ENCODE results near the gene HLA-DPA1. TPM values are rescaled to one million over a fixed set of nuclear protein-coding genes. Genes with fewer than 3 reads are reported as not detected.

The HLA-DPA1 gene
- total and polyA plus RNA-seq, 4 donors: 96.2 to 321 (median 145) TPM

DNA sequence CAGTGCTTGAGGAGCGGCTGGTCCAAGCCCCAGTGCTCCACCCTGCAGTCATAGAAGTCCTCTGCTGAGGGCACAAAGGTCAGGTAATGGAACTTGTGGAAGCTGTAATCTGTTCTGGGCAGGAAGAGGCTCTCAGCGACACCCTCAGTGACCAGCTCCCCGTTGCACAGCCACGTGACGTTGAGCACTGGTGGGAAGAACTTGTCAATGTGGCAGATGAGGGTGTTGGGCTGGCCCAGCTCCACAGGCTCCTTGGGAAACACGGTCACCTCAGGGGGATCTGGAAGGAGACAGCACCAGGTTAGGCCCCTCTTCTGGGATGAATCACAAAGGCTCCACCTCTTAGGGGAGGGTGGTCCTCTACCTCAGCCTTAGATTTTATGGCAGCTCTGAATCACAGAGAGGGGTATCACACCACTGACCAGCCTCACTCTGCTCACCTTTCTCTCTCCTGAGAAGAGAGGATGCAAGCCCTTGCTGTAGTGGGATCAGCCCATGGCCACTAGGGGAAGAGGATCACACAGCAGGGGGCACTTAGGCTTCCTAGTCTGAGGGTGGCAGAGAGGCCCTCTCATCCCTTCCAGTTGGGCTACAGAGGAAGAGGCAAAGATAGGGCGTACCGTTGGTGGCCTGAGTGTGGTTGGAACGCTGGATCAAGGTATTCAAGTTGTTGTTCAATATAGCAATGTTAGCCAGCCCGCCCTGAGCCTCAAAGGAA lies 4.3 kb downstream of the HLA-DPA1 start:
- Histone ChIP-seq H3K4me3 (no peak overlapping the region), H3K27me3 (ENCODE audit: control insufficient read depth in 3 of 3, insufficient read depth in 3 of 3, low read length in 2 of 3) (peaks cover 0 to 24% (median 0%) of the 10 kb centered on the region in 3 donors), H3K27ac (ENCODE audit: low read depth in 1 of 2, low read length in 1 of 2) (no peak overlapping the region), H3K9me3 (ENCODE audit: control insufficient read depth in 4 of 4, insufficient read depth in 3 of 4, low read length in 3 of 4) (no peaks in the 10 kb centered on the region), H3K36me3 (ENCODE audit: control insufficient read depth in 4 of 4, insufficient read depth in 4 of 4, low read length in 4 of 4) (peaks cover 0 to 10% (median 0%) of the 10 kb centered on the region in 4 donors), H3K9ac (ENCODE audit: insufficient read depth in 1 of 2, low read length in 2 of 2) (no peak overlapping the region), H3K4me1 (ENCODE audit: control insufficient read depth in 5 of 5, insufficient read depth in 5 of 5, low read length in 5 of 5) (peaks cover 0 to 2% (median 0%) of the 10 kb centered on the region in 5 donors)
- TF ChIP-seq, protein P1, sequence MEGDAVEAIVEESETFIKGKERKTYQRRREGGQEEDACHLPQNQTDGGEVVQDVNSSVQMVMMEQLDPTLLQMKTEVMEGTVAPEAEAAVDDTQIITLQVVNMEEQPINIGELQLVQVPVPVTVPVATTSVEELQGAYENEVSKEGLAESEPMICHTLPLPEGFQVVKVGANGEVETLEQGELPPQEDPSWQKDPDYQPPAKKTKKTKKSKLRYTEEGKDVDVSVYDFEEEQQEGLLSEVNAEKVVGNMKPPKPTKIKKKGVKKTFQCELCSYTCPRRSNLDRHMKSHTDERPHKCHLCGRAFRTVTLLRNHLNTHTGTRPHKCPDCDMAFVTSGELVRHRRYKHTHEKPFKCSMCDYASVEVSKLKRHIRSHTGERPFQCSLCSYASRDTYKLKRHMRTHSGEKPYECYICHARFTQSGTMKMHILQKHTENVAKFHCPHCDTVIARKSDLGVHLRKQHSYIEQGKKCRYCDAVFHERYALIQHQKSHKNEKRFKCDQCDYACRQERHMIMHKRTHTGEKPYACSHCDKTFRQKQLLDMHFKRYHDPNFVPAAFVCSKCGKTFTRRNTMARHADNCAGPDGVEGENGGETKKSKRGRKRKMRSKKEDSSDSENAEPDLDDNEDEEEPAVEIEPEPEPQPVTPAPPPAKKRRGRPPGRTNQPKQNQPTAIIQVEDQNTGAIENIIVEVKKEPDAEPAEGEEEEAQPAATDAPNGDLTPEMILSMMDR (IDR thresholded peaks at IDR 0.05; ENCODE audit: control extremely low read depth, extremely low read depth): no peak
- 50 to 53% methylated on average over 10 of the region's 10 CpGs for WGBS, 2 donors
- no peak for DNase-seq
- ATAC-seq (ENCODE audit: insufficient read depth, low FRiP score): no peak

DNA sequence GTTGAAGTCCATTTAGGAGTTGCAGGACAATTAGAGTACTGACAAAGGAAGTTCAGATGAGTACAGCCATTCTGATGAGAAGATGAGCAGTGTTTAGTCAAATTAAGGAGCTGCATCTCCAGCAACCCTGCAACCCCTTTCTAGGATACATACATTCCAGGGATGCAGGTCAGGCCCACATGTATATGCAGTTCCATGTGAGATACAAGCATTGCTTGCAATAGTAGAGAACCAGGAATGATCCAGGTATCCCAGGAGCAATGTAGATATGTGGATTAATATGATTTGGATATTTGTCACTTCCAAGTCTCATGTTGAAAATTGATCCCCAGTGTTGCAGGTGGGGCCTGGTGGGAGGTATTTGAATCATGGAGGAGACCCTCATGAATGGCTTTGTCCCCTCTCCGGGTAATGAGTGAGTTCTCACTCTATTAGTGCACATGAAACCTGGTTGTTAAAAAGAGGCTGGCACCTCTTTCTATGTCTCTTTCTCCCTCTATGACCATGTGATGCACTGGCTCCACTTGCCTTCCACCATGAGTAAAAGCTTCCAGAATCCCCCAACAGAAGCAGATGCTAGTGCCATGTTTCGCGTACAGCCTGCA lies 6.4 kb downstream of the HLA-DPA1 start:
- WGBS, 2 donors: 0% methylated on average over 2 to 3 of the region's 3 CpGs
- Histone ChIP-seq H3K4me1 (ENCODE audit: control insufficient read depth in 5 of 5, insufficient read depth in 5 of 5, low read length in 5 of 5) (peaks cover 0 to 2% (median 0%) of the 10 kb centered on the region in 5 donors), H3K27me3 (ENCODE audit: control insufficient read depth in 3 of 3, insufficient read depth in 3 of 3, low read length in 2 of 3) (peaks cover 0 to 15% (median 0%) of the 10 kb centered on the region in 3 donors), H3K9me3 (ENCODE audit: control insufficient read depth in 4 of 4, insufficient read depth in 3 of 4, low read length in 3 of 4) (no peaks in the 10 kb centered on the region), H3K27ac (ENCODE audit: low read depth in 1 of 2, low read length in 1 of 2) (no peak overlapping the region), H3K9ac (ENCODE audit: insufficient read depth in 1 of 2, low read length in 2 of 2) (no peak overlapping the region), H3K36me3 (ENCODE audit: control insufficient read depth in 4 of 4, insufficient read depth in 4 of 4, low read length in 4 of 4) (peaks cover 0 to 10% (median 0%) of the 10 kb centered on the region in 4 donors), H3K4me3 (no peak overlapping the region)
- ATAC-seq (ENCODE audit: insufficient read depth, low FRiP score) (no peak), DNase-seq (no peak)
- TF ChIP-seq, protein P1 (IDR thresholded peaks at IDR 0.05; ENCODE audit: control extremely low read depth, extremely low read depth): no peak

DNA sequence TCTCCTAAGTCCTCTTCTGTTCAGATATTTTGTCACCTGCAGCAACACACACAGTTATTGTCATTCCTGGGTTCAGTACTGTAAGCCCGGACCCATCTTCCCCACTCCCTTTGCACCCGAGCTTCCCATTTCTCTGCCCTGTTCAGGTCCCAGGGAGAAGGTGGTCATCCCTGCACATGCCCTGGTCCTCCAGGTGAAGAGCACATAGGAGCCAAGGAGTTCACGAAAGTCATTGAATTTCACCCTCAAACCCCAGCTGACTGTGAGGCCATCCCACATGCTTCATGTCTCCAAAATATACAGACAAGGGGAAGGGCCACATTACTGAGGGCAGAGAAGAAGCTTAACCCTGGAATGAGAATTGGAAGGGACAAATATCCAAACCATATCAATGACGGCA lies 8.1 kb downstream of the HLA-DPA1 start:
- H3K9ac ChIP-seq (ENCODE audit: insufficient read depth in 1 of 2, low read length in 2 of 2): no peak overlapping the region
- ATAC-seq (ENCODE audit: insufficient read depth, low FRiP score) (no peak), DNase-seq (no peak)
- no peaks in the 10 kb centered on the region for H3K9me3 ChIP-seq (ENCODE audit: control insufficient read depth in 4 of 4, insufficient read depth in 3 of 4, low read length in 3 of 4)
- peaks cover 0 to 7% (median 0%) of the 10 kb centered on the region in 3 donors for H3K27me3 ChIP-seq (ENCODE audit: control insufficient read depth in 3 of 3, insufficient read depth in 3 of 3, low read length in 2 of 3)
- H3K4me1 ChIP-seq (ENCODE audit: control insufficient read depth in 5 of 5, insufficient read depth in 5 of 5, low read length in 5 of 5): peaks cover 0 to 2% (median 0%) of the 10 kb centered on the region in 5 donors
- TF ChIP-seq, protein P1 (IDR thresholded peaks at IDR 0.05; ENCODE audit: control extremely low read depth, extremely low read depth): no peak
- peaks cover 0 to 10% (median 0%) of the 10 kb centered on the region in 4 donors for H3K36me3 ChIP-seq (ENCODE audit: control insufficient read depth in 4 of 4, insufficient read depth in 4 of 4, low read length in 4 of 4)
- H3K4me3 ChIP-seq: no peak overlapping the region
- no peak overlapping the region for H3K27ac ChIP-seq (ENCODE audit: low read depth in 1 of 2, low read length in 1 of 2)
- 23 to 44% methylated on average over 4 of the region's 4 CpGs for WGBS, 2 donors

All from lung (tissue), 12 donors.